IPS DF 4.7 (cell line): ENCODE data around the gene DNAAF1.
"Not testable (repeated sequence)": the region's sequence is repeated elsewhere in the genome, so short reads cannot be mapped to it uniquely, and the experiment has no call there.

Experiments
- DNase-seq: peaks from one replicate; pipeline ENCODE4 v3.0.0-alpha.2; 2013; ENCODE audit warnings: low spot score; ENCODE audit errors: extremely low read depth

The DNAAF1 gene

DNA sequence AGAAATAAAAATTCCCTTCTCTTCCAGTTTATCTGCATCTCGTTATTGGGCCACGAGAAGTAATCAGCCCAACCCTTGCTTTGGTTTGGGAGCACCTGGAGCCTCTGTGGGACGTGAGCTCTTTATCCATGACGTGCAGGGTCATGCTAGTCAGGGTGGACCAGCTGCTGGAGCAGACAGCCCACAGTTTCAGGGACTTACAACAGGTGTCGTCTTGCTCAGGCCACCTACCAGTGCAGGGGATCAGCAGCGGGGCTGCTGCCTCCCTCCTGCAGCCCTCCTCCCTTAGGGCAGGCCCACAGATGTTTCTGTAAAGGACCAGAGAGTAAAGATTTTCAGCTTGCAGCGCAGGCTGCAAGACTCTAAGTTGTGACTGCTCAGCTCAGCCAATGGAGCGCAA lies 62.8 kb downstream of the DNAAF1 start:
- no peak for DNase-seq

- no peak for DNase-seq
These were observed 64.9 kb downstream of the DNAAF1 start for GRCh38 chr16:84209989-84210388.

DNA sequence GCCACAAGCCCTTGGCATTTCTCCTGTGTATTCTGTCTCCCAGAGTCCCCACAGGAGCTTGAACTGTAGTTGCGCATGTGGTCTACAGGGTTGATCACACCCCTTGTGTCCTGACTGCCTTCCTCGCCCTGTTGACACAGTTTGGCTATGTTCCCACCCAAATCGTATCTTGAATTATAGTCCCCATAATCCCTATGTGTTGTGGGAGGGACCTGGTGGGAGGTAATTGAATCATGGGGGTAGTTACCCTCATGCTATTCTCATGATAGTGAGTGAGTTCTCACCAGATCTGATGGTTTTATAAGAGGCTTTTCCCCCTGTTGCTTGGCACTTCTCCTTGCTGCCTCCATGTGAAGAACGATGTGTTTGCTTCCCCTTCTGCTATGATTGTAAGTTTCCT lies 67.0 kb downstream of the DNAAF1 start:
- DNase-seq, result no peak

- no peak for DNase-seq
These were observed 67.5 kb downstream of the DNAAF1 start for GRCh38 chr16:84212631-84213030.

GRCh38 chr16:84214451-84215066 lies 69.5 kb downstream of the DNAAF1 start:
- DNase-seq, result no peak

DNA sequence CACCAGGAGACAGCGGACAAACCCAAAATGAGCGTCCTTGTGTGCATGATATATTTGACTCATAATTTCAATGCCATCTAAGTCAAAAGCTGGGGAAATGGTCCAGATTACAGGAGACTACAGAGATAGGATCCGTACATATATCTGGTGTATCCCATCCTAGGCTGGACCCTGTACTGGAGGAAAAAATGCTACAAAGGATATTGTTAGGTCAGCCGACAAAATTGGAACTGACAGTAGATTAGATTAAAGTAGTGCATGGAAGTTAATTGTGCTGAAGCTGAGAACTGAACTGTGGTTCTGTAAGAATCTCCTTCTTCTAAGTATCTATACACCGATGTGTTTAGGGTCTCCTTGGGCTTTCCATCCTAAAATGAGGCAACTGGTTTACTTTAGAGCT lies 70.4 kb downstream of the DNAAF1 start:
- DNase-seq, result no peak

GRCh38 chr16:84216144-84216543 lies 71.0 kb downstream of the DNAAF1 start:
- DNase-seq, result not testable (repeated sequence)

GRCh38 chr16:84218176-84218823 lies 73.2 kb downstream of the DNAAF1 start:
- DNase-seq, result no peak

- DNase-seq, result no peak
These were observed 73.8 kb downstream of the DNAAF1 start for GRCh38 chr16:84218956-84219355.

GRCh38 chr16:84220851-84221250 lies 75.7 kb downstream of the DNAAF1 start:
- DNase-seq, result no peak

- DNase-seq, result no peak
These were observed 78.3 kb downstream of the DNAAF1 start for GRCh38 chr16:84223456-84223855.

- no peak for DNase-seq
These were observed 79.4 kb downstream of the DNAAF1 start for GRCh38 chr16:84224554-84224953.

GRCh38 chr16:84225126-84225525 lies 80.0 kb downstream of the DNAAF1 start:
- no peak for DNase-seq

DNA sequence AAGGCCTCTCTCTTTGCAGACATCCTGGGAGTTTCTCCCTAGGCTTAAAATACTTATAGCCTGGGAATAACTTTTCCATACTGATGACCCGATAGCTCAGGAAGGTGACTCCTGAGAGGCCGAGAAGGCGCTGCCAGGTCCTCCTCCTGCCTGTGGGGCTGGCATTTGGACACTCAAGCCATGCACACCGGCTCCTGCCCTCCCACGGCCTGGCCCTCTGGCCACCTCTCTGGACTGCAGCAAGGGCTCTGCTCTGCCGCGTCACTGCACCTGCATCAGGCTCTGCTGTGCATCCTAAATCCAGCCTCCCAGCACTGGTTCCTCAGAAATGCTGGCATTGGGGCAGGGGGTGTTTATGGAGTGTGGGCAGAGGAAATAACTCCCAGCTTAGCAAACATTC lies 80.5 kb downstream of the DNAAF1 start:
- DNase-seq, result no peak

- no peak for DNase-seq
These were observed 80.9 kb downstream of the DNAAF1 start for GRCh38 chr16:84226026-84226425.
